ENCODE measurements around the gene BMX. TPM values are rescaled to one million over a fixed set of nuclear protein-coding genes. Genes with fewer than 3 reads are reported as not detected.

The BMX gene
- total and polyA plus RNA-seq, 12 donors, result 0.11 to 1.8 (median 0.64) TPM; not detected in 1

GRCh38 chrX:15509845-15510244 is 9.2 kb downstream of the BMX start:
- Histone ChIP-seq H3K9me3 (replicated peaks in 1 of 3) (no peaks in the 10 kb centered on the region), H3K4me3 (no peak overlapping the region), H3K27me3 (peaks cover 4% of the 10 kb centered on the region), H3K36me3 (replicated peaks in 1 of 2) (no peaks in the 10 kb centered on the region), H3K4me1 (replicated peaks in 1 of 2) (no peaks in the 10 kb centered on the region), H3K27ac (no peak overlapping the region)
- TF ChIP-seq POLR2A (IDR thresholded peaks at IDR 0.05) (no peak), CTCF (IDR thresholded peaks at IDR 0.05) (no peak)
- no peak for DNase-seq
- intact Hi-C loops (cut with DNase I), result no loop called here

GRCh38 chrX:15511563-15511962 is 11.0 kb downstream of the BMX start:
- no peak overlapping the region for H3K4me3 ChIP-seq
- intact Hi-C loops (cut with DNase I), result no loop called here
- WGBS, 4 donors, result 15 to 44% (median 30%) methylated on average over 1 of the region's 1 CpG
- H3K27ac ChIP-seq, result no peak overlapping the region
- H3K36me3 ChIP-seq (replicated peaks in 1 of 2), result no peaks in the 10 kb centered on the region
- H3K9me3 ChIP-seq (replicated peaks in 1 of 3), result no peaks in the 10 kb centered on the region
- peaks cover 4% of the 10 kb centered on the region for H3K27me3 ChIP-seq
- TF ChIP-seq POLR2A (IDR thresholded peaks at IDR 0.05), result no peak
- TF ChIP-seq CTCF (IDR thresholded peaks at IDR 0.05), result no peak
- no peak for DNase-seq
- no peaks in the 10 kb centered on the region for H3K4me1 ChIP-seq (replicated peaks in 1 of 2)

- Histone ChIP-seq H3K36me3 (replicated peaks in 1 of 2) (no peaks in the 10 kb centered on the region), H3K4me3 (no peak overlapping the region), H3K4me1 (replicated peaks in 1 of 2) (no peaks in the 10 kb centered on the region), H3K27me3 (peaks cover 4% of the 10 kb centered on the region), H3K9me3 (replicated peaks in 1 of 3) (no peaks in the 10 kb centered on the region), H3K27ac (no peak overlapping the region)
- WGBS, 4 donors, result 61 to 87% (median 67%) methylated on average over 4 of the region's 4 CpGs
- intact Hi-C loops (cut with DNase I), result no loop called here
- no peak for TF ChIP-seq CTCF (IDR thresholded peaks at IDR 0.05)
- no peak for TF ChIP-seq POLR2A (IDR thresholded peaks at IDR 0.05)
- DNase-seq, result no peak
Observed at GRCh38 chrX:15512401-15512965, 11.9 kb downstream of the BMX start.

- DNase-seq, result no peak
- no peaks in the 10 kb centered on the region for H3K9me3 ChIP-seq (replicated peaks in 1 of 3)
- intact Hi-C loops (cut with DNase I), result no loop called here
- no peak for TF ChIP-seq CTCF (IDR thresholded peaks at IDR 0.05)
- no peak for TF ChIP-seq POLR2A (IDR thresholded peaks at IDR 0.05)
- H3K36me3 ChIP-seq (replicated peaks in 1 of 2), result no peaks in the 10 kb centered on the region
- H3K27me3 ChIP-seq, result peaks cover 4% of the 10 kb centered on the region
- no peaks in the 10 kb centered on the region for H3K4me1 ChIP-seq (replicated peaks in 1 of 2)
- WGBS, 4 donors, result 38 to 91% (median 75%) methylated on average over 1 of the region's 1 CpG
- no peak overlapping the region for H3K4me3 ChIP-seq
- no peak overlapping the region for H3K27ac ChIP-seq
Observed at GRCh38 chrX:15514279-15514678, 13.7 kb downstream of the BMX start.

Data from adrenal gland (tissue), 12 donors.